SK-N-MC (cell line): ENCODE measurements around the gene CLNK.

Source experiments
- DNase-seq: peaks from one replicate; pipeline ENCODE4 v3.0.0-alpha.2; 2011; ENCODE audit warnings: low read depth, low spot score
- H3K27ac ChIP-seq: fragments of 200-600 bp; sonication (generic); 2 replicates; pipeline ENCODE4 v1.5.1; 2016; ENCODE audit warnings: mixed run types
- H3K36me3 ChIP-seq: fragments of 200-600 bp; sonication (generic); 2 replicates; pipeline ENCODE4 v1.6.1; 2017; ENCODE audit warnings: antibody characterized with exemption, low read length, mixed read lengths; ENCODE audit not compliant: insufficient read depth
- H3K4me3 ChIP-seq: fragments of 200-600 bp; sonication (generic); 2 replicates; pipeline ENCODE4 v1.5.1; 2016
- H3K9ac ChIP-seq: fragments of 200-600 bp; sonication (generic); 2 replicates; pipeline ENCODE4 v1.8.0; 2017; ENCODE audit warnings: mixed run types, mixed read lengths; ENCODE audit not compliant: insufficient read length
- H3K9me3 ChIP-seq: fragments of 200-600 bp; sonication (generic); 2 replicates; pipeline ENCODE4 v1.6.1; 2017; ENCODE audit warnings: low read depth, mild to moderate bottlenecking, antibody characterized with exemption, low read length, moderate library complexity, mixed read lengths
- EZH2 ChIP-seq: fragments of 200-600 bp; sonication (generic); IDR thresholded peaks from one replicate; pipeline ENCODE4 v1.6.1; 2017; ENCODE audit warnings: antibody characterized with exemption
- FOXP2 ChIP-seq: optimal IDR thresholded peaks from 2 replicates; pipeline ENCODE3; 2011; ENCODE audit warnings: mild to moderate bottlenecking, moderate library complexity; ENCODE audit not compliant: insufficient read depth; ENCODE audit errors: extremely low read length, control extremely low read depth
- POLR2AphosphoS5 ChIP-seq: IDR thresholded peaks from 2 replicates; pipeline ENCODE4 v1.6.1; 2012; ENCODE audit warnings: mild to moderate bottlenecking, low read depth, low read length, borderline replicate concordance

CLNK gene

GRCh38 chr4:10684631-10685030 lies at the start of gene CLNK:
CLNK (minus strand) TSS chr4:10684768; CDS start chr4:10667869, 16,899 bp downstream.
- Histone ChIP-seq H3K9me3 (no peaks in the 10 kb centered on the region), H3K4me3 (no peak within 1 kb of the TSS), H3K27ac (no peak within 1 kb of the TSS), H3K9ac (no peak within 1 kb of the TSS), H3K36me3 (no peaks in the 10 kb centered on the region)
- TF ChIP-seq FOXP2 = no peak
- TF ChIP-seq EZH2 = no peak
- TF ChIP-seq POLR2AphosphoS5 = no peak
- no peak for DNase-seq

- Histone ChIP-seq H3K27ac (no peak overlapping the region), H3K36me3 (no peaks in the 10 kb centered on the region), H3K9me3 (no peaks in the 10 kb centered on the region), H3K4me3 (no peak overlapping the region), H3K9ac (no peak overlapping the region)
- no peak for DNase-seq
- TF ChIP-seq FOXP2 (no peak), POLR2AphosphoS5 (no peak), EZH2 (no peak)
These were observed 49.0 kb upstream of the CLNK start for GRCh38 chr4:10733481-10734062.

GRCh38 chr4:10732914-10733415 lies 48.4 kb upstream of the CLNK start:
- no peak for TF ChIP-seq EZH2
- no peak for TF ChIP-seq POLR2AphosphoS5
- no peak for TF ChIP-seq FOXP2
- DNase-seq = no peak
- H3K27ac ChIP-seq = no peak overlapping the region
- H3K4me3 ChIP-seq = no peak overlapping the region
- H3K36me3 ChIP-seq = no peaks in the 10 kb centered on the region
- no peaks in the 10 kb centered on the region for H3K9me3 ChIP-seq
- H3K9ac ChIP-seq = no peak overlapping the region

GRCh38 chr4:10732235-10732913 lies 47.8 kb upstream of the CLNK start:
- Histone ChIP-seq H3K9me3 (no peaks in the 10 kb centered on the region), H3K9ac (no peak overlapping the region), H3K4me3 (no peak overlapping the region), H3K36me3 (no peaks in the 10 kb centered on the region), H3K27ac (no peak overlapping the region)
- no peak for DNase-seq
- no peak for TF ChIP-seq FOXP2
- no peak for TF ChIP-seq POLR2AphosphoS5
- no peak for TF ChIP-seq EZH2

GRCh38 chr4:10731690-10732089 lies 47.1 kb upstream of the CLNK start:
- H3K9me3 ChIP-seq = no peaks in the 10 kb centered on the region
- no peak overlapping the region for H3K4me3 ChIP-seq
- H3K36me3 ChIP-seq = no peaks in the 10 kb centered on the region
- H3K27ac ChIP-seq = no peak overlapping the region
- H3K9ac ChIP-seq = no peak overlapping the region
- TF ChIP-seq EZH2 = no peak
- TF ChIP-seq POLR2AphosphoS5 = no peak
- no peak for TF ChIP-seq FOXP2
- DNase-seq = no peak

GRCh38 chr4:10731162-10731561 lies 46.6 kb upstream of the CLNK start:
- TF ChIP-seq EZH2 = no peak
- TF ChIP-seq FOXP2 = no peak
- TF ChIP-seq POLR2AphosphoS5 = no peak
- no peak for DNase-seq
- no peaks in the 10 kb centered on the region for H3K9me3 ChIP-seq

GRCh38 chr4:10730590-10730989 lies 46.0 kb upstream of the CLNK start:
- Histone ChIP-seq H3K9ac (no peak overlapping the region), H3K4me3 (no peak overlapping the region), H3K27ac (no peak overlapping the region), H3K36me3 (no peaks in the 10 kb centered on the region), H3K9me3 (no peaks in the 10 kb centered on the region)
- TF ChIP-seq POLR2AphosphoS5 (no peak), FOXP2 (no peak), EZH2 (no peak)
- no peak for DNase-seq

More at GRCh38 chr4:10731162-10731561, 46.6 kb upstream of the CLNK start:
- no peaks in the 10 kb centered on the region for H3K36me3 ChIP-seq
- H3K27ac ChIP-seq = no peak overlapping the region
- H3K9ac ChIP-seq = no peak overlapping the region
- H3K4me3 ChIP-seq = no peak overlapping the region

GRCh38 chr4:10730019-10730418 lies 45.5 kb upstream of the CLNK start:
- no peak overlapping the region for H3K4me3 ChIP-seq
- no peaks in the 10 kb centered on the region for H3K9me3 ChIP-seq
- TF ChIP-seq EZH2 = no peak
- no peak overlapping the region for H3K27ac ChIP-seq
- no peaks in the 10 kb centered on the region for H3K36me3 ChIP-seq
- DNase-seq = no peak
- no peak overlapping the region for H3K9ac ChIP-seq

- Histone ChIP-seq H3K27ac (no peak overlapping the region), H3K36me3 (no peaks in the 10 kb centered on the region), H3K9me3 (no peaks in the 10 kb centered on the region), H3K4me3 (no peak overlapping the region), H3K9ac (no peak overlapping the region)
- TF ChIP-seq POLR2AphosphoS5 = no peak
- no peak for TF ChIP-seq EZH2
- TF ChIP-seq FOXP2 = no peak
- DNase-seq = no peak
These were observed 44.8 kb upstream of the CLNK start for GRCh38 chr4:10729366-10729765.
